Measurements from ENCODE around the gene KLHL3.
"Not testable (repeated sequence)": the region's sequence is repeated elsewhere in the genome, so short reads cannot be mapped to it uniquely, and the experiment has no call there.

KLHL3 gene, protein sequence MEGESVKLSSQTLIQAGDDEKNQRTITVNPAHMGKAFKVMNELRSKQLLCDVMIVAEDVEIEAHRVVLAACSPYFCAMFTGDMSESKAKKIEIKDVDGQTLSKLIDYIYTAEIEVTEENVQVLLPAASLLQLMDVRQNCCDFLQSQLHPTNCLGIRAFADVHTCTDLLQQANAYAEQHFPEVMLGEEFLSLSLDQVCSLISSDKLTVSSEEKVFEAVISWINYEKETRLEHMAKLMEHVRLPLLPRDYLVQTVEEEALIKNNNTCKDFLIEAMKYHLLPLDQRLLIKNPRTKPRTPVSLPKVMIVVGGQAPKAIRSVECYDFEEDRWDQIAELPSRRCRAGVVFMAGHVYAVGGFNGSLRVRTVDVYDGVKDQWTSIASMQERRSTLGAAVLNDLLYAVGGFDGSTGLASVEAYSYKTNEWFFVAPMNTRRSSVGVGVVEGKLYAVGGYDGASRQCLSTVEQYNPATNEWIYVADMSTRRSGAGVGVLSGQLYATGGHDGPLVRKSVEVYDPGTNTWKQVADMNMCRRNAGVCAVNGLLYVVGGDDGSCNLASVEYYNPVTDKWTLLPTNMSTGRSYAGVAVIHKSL

GRCh38 chr5:137735555-137736284 lies at the start of gene KLHL3:
Gene KLHL3, minus strand, starts transcription at chr5:137736089. Its CDS starts 443 bp downstream, at chr5:137735646.
- Mint-ChIP-seq H3K36me3 (no peaks in the 10 kb centered on the region), H3K4me1 (no peaks in the 10 kb centered on the region), H3K27ac (no peak within 1 kb of the TSS), H3K9me3 (no peaks in the 10 kb centered on the region), H3K4me3 (no peak within 1 kb of the TSS)
- peak; percentile 53 for ATAC-seq
- peak in 1 of 2 donors; percentile 62 for DNase-seq (ENCODE audit: low spot score in 2 of 2)

- H3K4me1 Mint-ChIP-seq = no peaks in the 10 kb centered on the region
- no peak overlapping the region for H3K27ac Mint-ChIP-seq
- ATAC-seq = no peak
- H3K9me3 Mint-ChIP-seq = no peaks in the 10 kb centered on the region
- H3K36me3 Mint-ChIP-seq = no peaks in the 10 kb centered on the region
- DNase-seq (ENCODE audit: low spot score in 2 of 2) = no peak
- no peak overlapping the region for H3K4me3 Mint-ChIP-seq
Observed at GRCh38 chr5:137782984-137783536, 47.2 kb upstream of the KLHL3 start.

GRCh38 chr5:137782055-137782454 lies 46.2 kb upstream of the KLHL3 start:
- ATAC-seq (no peak), DNase-seq (ENCODE audit: low spot score in 2 of 2) (no peak)
- H3K27ac Mint-ChIP-seq = no peak overlapping the region
- no peaks in the 10 kb centered on the region for H3K9me3 Mint-ChIP-seq
- no peaks in the 10 kb centered on the region for H3K4me1 Mint-ChIP-seq
- H3K4me3 Mint-ChIP-seq = no peak overlapping the region
- H3K36me3 Mint-ChIP-seq = no peaks in the 10 kb centered on the region

GRCh38 chr5:137778772-137779564 lies 43.1 kb upstream of the KLHL3 start:
- H3K9me3 Mint-ChIP-seq = no peaks in the 10 kb centered on the region
- no peak overlapping the region for H3K4me3 Mint-ChIP-seq
- ATAC-seq = no peak
- no peaks in the 10 kb centered on the region for H3K36me3 Mint-ChIP-seq
- H3K4me1 Mint-ChIP-seq = no peaks in the 10 kb centered on the region
- no peak for DNase-seq (ENCODE audit: low spot score in 2 of 2)
- no peak overlapping the region for H3K27ac Mint-ChIP-seq

GRCh38 chr5:137767937-137768336 lies 32.0 kb upstream of the KLHL3 start:
- not testable (repeated sequence) for DNase-seq (ENCODE audit: low spot score in 2 of 2); H3K9me3 Mint-ChIP-seq; H3K36me3 Mint-ChIP-seq; ATAC-seq; H3K4me3 Mint-ChIP-seq; H3K27ac Mint-ChIP-seq; H3K4me1 Mint-ChIP-seq

DNA sequence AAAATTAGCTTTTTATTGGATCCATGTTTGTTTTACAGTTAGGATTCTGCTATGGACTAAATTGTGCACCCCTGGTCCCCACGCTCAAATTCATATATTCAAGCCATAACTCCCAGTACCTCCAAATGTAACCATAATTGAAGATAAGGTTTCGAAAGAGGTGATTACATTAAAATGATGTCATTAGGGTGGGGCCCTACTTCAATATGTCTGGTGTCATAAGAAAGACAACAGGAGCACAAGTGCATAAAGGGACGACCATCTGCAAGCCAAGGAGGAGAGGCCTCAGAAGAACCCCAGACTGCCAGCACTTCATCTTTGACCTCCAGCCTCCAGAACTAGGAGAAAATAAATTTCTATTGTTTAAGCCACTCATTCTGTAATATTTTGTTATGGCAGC lies 25.7 kb upstream of the KLHL3 start:
- Mint-ChIP-seq H3K9me3 (no peaks in the 10 kb centered on the region), H3K27ac (no peak overlapping the region), H3K36me3 (no peaks in the 10 kb centered on the region), H3K4me3 (no peak overlapping the region), H3K4me1 (peaks cover 8% of the 10 kb centered on the region)
- no peak for ATAC-seq
- DNase-seq (ENCODE audit: low spot score in 2 of 2) = no peak

DNA sequence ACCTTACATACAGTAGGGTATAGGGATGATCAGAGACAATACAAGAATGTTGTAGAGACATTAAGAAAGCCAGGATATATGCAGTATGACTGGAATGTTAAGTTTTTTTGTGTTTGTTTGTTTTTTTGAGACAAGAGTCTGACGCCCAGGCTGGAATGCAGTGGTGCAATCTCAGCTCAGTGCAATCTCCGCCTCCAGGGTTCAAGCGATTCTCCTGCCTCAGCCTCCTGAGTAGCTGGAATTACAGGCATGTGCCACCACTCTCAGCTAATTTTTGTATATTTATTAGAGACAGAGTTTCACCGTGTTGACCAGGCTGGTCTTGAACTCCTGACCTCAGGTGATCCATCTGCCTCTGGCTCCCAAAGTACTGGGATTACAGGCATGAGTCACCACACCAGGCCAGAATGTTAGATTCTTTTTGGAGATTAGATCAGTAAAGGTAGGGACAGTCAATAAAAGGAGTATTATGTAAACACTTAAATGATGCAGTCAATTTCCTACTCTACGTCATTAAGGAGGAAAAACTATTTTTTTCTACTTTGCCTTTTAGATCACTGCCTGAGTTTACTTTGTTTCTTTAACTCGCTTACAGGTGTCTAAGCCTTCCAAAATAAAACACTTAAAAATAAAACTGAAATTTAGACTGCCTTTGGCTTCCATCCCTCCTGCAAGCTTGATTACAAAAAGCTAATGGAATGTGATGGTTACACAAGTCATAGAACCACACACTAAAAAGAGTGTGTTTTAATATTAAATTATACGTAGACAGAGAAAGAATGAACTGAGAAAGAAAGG lies 25.0 kb upstream of the KLHL3 start:
- Mint-ChIP-seq H3K9me3 (no peaks in the 10 kb centered on the region), H3K4me3 (no peak overlapping the region), H3K36me3 (no peaks in the 10 kb centered on the region), H3K4me1 (peaks cover 8% of the 10 kb centered on the region), H3K27ac (no peak overlapping the region)
- DNase-seq (ENCODE audit: low spot score in 2 of 2) = no peak
- ATAC-seq = no peak

- ATAC-seq (no peak), DNase-seq (ENCODE audit: low spot score in 2 of 2) (no peak)
- no peaks in the 10 kb centered on the region for H3K36me3 Mint-ChIP-seq
- H3K4me1 Mint-ChIP-seq = peaks cover 8% of the 10 kb centered on the region
- H3K27ac Mint-ChIP-seq = no peak overlapping the region
- no peaks in the 10 kb centered on the region for H3K9me3 Mint-ChIP-seq
- H3K4me3 Mint-ChIP-seq = no peak overlapping the region
Observed at GRCh38 chr5:137760294-137760693, 24.4 kb upstream of the KLHL3 start.

- Mint-ChIP-seq H3K4me1 (peaks cover 8% of the 10 kb centered on the region), H3K36me3 (peaks cover 12% of the 10 kb centered on the region), H3K27ac (no peak overlapping the region), H3K9me3 (no peaks in the 10 kb centered on the region), H3K4me3 (no peak overlapping the region)
- DNase-seq (ENCODE audit: low spot score in 2 of 2) (no peak), ATAC-seq (peak; percentile 5)
Observed at GRCh38 chr5:137758715-137759306, 22.9 kb upstream of the KLHL3 start.

GRCh38 chr5:137758121-137758520 lies 22.2 kb upstream of the KLHL3 start:
- no peak overlapping the region for H3K27ac Mint-ChIP-seq
- no peak for ATAC-seq
- H3K4me1 Mint-ChIP-seq = peaks cover 8% of the 10 kb centered on the region

GRCh38 chr5:137757634-137758033 lies 21.7 kb upstream of the KLHL3 start:
- H3K4me3 Mint-ChIP-seq = no peak overlapping the region
- H3K9me3 Mint-ChIP-seq = no peaks in the 10 kb centered on the region
- DNase-seq (ENCODE audit: low spot score in 2 of 2) = no peak
- peaks cover 8% of the 10 kb centered on the region for H3K4me1 Mint-ChIP-seq
- H3K27ac Mint-ChIP-seq = no peak overlapping the region
- no peak for ATAC-seq
- H3K36me3 Mint-ChIP-seq = peaks cover 24% of the 10 kb centered on the region

More at GRCh38 chr5:137758121-137758520, 22.2 kb upstream of the KLHL3 start:
- no peak overlapping the region for H3K4me3 Mint-ChIP-seq
- no peak for DNase-seq (ENCODE audit: low spot score in 2 of 2)
- H3K9me3 Mint-ChIP-seq = no peaks in the 10 kb centered on the region
- H3K36me3 Mint-ChIP-seq = peaks cover 19% of the 10 kb centered on the region

DNA sequence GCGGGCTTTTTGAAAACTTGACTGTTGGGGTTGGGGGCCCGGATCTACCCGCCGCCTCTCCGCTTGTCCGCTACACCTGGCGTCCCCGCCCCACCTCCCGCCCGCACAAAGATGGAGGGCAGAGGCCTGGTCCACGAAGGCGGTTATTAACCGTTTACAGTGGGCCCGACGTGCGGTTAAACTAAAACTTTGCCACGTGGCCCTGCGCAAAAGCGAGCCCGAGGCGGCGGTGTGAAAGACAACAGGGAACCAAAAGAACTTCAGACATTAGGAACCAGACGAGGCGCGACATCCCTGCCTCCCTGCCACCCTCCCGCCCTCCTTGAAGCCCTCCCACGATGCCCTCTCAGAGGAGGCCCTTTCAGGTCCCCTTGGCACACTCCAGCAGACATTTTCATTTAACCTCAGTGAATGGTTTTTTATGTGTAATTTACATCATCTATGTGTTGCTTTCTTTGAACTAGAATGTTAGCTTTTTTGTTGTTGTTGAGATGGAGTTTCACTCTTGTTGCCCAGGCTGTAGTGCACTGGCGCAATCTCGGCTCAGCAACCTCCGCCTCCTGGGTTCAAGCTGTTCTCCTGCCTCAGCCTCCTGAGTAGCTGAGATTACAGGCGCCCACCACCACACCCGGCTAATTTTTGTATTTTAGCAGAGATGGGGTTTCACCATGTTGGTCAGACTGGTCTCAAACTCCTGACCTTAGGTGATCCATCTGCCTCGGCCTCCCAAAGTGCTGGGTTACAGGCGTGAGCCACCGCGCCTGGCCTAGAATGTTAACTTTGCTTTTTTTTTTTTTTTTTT lies 19.3 kb upstream of the KLHL3 start:
- peaks cover 49% of the 10 kb centered on the region for H3K36me3 Mint-ChIP-seq
- H3K27ac Mint-ChIP-seq = peak overlapping the region; percentile 100
- H3K4me1 Mint-ChIP-seq = peaks cover 25% of the 10 kb centered on the region
- ATAC-seq = peak; percentile 38
- peak overlapping the region; percentile 94 for H3K4me3 Mint-ChIP-seq
- no peaks in the 10 kb centered on the region for H3K9me3 Mint-ChIP-seq
- no peak for DNase-seq (ENCODE audit: low spot score in 2 of 2)

GRCh38 chr5:137754188-137754960 lies 18.5 kb upstream of the KLHL3 start, which contains the start of gene HNRNPA0:
Gene HNRNPA0, minus strand, starts transcription at chr5:137754363. Its CDS starts 297 bp downstream, at chr5:137754066.
- Mint-ChIP-seq H3K36me3 (peaks cover 57% of the 10 kb centered on the region), H3K4me1 (peaks cover 25% of the 10 kb centered on the region), H3K9me3 (no peaks in the 10 kb centered on the region), H3K27ac (peak within 1 kb of the TSS; percentile 100), H3K4me3 (peak within 1 kb of the TSS; percentile 94)
- ATAC-seq = peak; percentile 90
- DNase-seq (ENCODE audit: low spot score in 2 of 2) = peak; percentile 90 to 98
